ENCODE results near the gene RMP24.

DNA sequence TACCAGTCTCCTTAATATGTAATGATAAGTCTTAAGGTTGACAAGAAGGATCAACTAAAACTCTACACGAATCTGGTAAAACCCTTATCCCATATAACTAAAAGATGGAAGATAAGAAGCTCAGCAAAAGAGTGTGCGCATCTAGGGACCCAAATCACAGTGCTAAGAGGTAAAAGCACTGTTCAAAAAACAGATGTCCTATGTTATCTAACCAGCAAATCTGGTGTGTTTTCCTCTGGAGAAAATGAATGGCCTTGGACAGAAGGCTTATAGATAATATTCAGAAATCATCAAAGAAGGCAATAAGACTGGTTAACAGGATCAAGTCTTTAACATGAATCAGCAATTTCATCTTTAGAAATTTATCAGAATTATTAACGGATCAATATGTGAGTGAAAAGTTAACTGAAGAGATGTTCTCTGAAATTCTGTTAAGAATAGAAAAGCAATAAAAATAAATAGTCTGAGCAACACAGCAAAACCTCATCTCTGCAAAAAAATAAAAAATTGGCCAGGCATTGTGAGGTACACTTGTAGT is 47.8 kb downstream of the RMP24 start:
- TF ChIP-seq, protein P1, sequence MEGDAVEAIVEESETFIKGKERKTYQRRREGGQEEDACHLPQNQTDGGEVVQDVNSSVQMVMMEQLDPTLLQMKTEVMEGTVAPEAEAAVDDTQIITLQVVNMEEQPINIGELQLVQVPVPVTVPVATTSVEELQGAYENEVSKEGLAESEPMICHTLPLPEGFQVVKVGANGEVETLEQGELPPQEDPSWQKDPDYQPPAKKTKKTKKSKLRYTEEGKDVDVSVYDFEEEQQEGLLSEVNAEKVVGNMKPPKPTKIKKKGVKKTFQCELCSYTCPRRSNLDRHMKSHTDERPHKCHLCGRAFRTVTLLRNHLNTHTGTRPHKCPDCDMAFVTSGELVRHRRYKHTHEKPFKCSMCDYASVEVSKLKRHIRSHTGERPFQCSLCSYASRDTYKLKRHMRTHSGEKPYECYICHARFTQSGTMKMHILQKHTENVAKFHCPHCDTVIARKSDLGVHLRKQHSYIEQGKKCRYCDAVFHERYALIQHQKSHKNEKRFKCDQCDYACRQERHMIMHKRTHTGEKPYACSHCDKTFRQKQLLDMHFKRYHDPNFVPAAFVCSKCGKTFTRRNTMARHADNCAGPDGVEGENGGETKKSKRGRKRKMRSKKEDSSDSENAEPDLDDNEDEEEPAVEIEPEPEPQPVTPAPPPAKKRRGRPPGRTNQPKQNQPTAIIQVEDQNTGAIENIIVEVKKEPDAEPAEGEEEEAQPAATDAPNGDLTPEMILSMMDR (conservative IDR thresholded peaks at IDR 0.05 in 1 of 2, IDR thresholded peaks at IDR 0.05 in 1 of 2; ENCODE audit: low read depth in 1 of 2, low read length in 2 of 2) = no peak
- no peak for TF ChIP-seq EZH2 (IDR thresholded peaks at IDR 0.05; ENCODE audit: low read length, missing control alignments)
